ENCODE measurements around the gene PDGFC.

Gene PDGFC

GRCh38 chr4:156824451-156825060 is 147.0 kb downstream of the PDGFC start:
- DNase-seq: no peak

GRCh38 chr4:156820931-156821330 is 150.7 kb downstream of the PDGFC start:
- no peak for DNase-seq

GRCh38 chr4:156816360-156816755 is 155.2 kb downstream of the PDGFC start:
- DNase-seq: no peak

GRCh38 chr4:156815717-156816359 is 155.8 kb downstream of the PDGFC start:
- no peak for DNase-seq

GRCh38 chr4:156811963-156812362 is 159.6 kb downstream of the PDGFC start:
- no peak for DNase-seq

- no peak for DNase-seq
Observed at GRCh38 chr4:156811286-156811685, 160.3 kb downstream of the PDGFC start.

- no peak for DNase-seq
Observed at GRCh38 chr4:156805696-156806095, 165.9 kb downstream of the PDGFC start.

- DNase-seq: no peak
Observed at GRCh38 chr4:156803056-156803455, 168.5 kb downstream of the PDGFC start.

GRCh38 chr4:156800463-156800862 is 171.1 kb downstream of the PDGFC start:
- DNase-seq: no peak

GRCh38 chr4:156799121-156799589 is 172.4 kb downstream of the PDGFC start:
- no peak for DNase-seq

- no peak for DNase-seq
Observed at GRCh38 chr4:156798438-156798837, 173.2 kb downstream of the PDGFC start.

- DNase-seq: no peak
Observed at GRCh38 chr4:156797206-156797605, 174.4 kb downstream of the PDGFC start.

- no peak for DNase-seq
Observed at GRCh38 chr4:156795727-156796126, 175.9 kb downstream of the PDGFC start.

- no peak for DNase-seq
Observed at GRCh38 chr4:156794863-156795262, 176.7 kb downstream of the PDGFC start.

GRCh38 chr4:156792462-156793085 is 179.0 kb downstream of the PDGFC start:
- no peak for DNase-seq

- no peak for DNase-seq
Observed at GRCh38 chr4:156790866-156791265, 180.7 kb downstream of the PDGFC start.

GRCh38 chr4:156788782-156789181 is 182.8 kb downstream of the PDGFC start:
- DNase-seq: no peak

- no peak for DNase-seq
Observed at GRCh38 chr4:156786713-156787112, 184.9 kb downstream of the PDGFC start.

GRCh38 chr4:156784970-156785369 is 186.6 kb downstream of the PDGFC start:
- no peak for DNase-seq

- DNase-seq: no peak
Observed at GRCh38 chr4:156783966-156784365, 187.6 kb downstream of the PDGFC start.

GRCh38 chr4:156782491-156782890 is 189.1 kb downstream of the PDGFC start:
- no peak for DNase-seq

- DNase-seq: no peak
Observed at GRCh38 chr4:156781852-156782251, 189.7 kb downstream of the PDGFC start.

- DNase-seq: no peak
Observed at GRCh38 chr4:156779774-156780173, 191.8 kb downstream of the PDGFC start.

GRCh38 chr4:156779042-156779441 is 192.6 kb downstream of the PDGFC start:
- no peak for DNase-seq

All from activated naive CD4-positive, alpha-beta T cell treated with anti-CD3 and anti-CD28 coated beads, Interleukin-2, amount 50 U/mL, for 16 hours (primary cell).